WI38 (cell line): ENCODE measurements around the gene TRIM17.
"Not testable (repeated sequence)": the region's sequence is repeated elsewhere in the genome, so short reads cannot be mapped to it uniquely, and the experiment has no call there.

Source experiments
- H3K4me3 ChIP-seq: 2 replicates; pipeline ENCODE4 v1.5.1; 2011; ENCODE audit warnings: low read depth, mild to moderate bottlenecking, control low read depth, low read length
- CTCF ChIP-seq: IDR thresholded peaks from 2 replicates; pipeline ENCODE4 v1.5.1; 2012; ENCODE audit warnings: low read depth, mild to moderate bottlenecking, control low read depth, low read length

TRIM17 gene

GRCh38 chr1:228434689-228435088 is 18.0 kb upstream of the TRIM17 start:
- H3K4me3 ChIP-seq, result no peak overlapping the region
- no peak for TF ChIP-seq CTCF

GRCh38 chr1:228433337-228434053 is 16.8 kb upstream of the TRIM17 start:
- not testable (repeated sequence) for H3K4me3 ChIP-seq

GRCh38 chr1:228430243-228430642 is 13.6 kb upstream of the TRIM17 start:
- TF ChIP-seq CTCF, result no peak
- H3K4me3 ChIP-seq, result no peak overlapping the region

GRCh38 chr1:228429698-228430097 is 13.0 kb upstream of the TRIM17 start:
- no peak for TF ChIP-seq CTCF
- H3K4me3 ChIP-seq, result no peak overlapping the region

- TF ChIP-seq CTCF, result no peak
- H3K4me3 ChIP-seq, result no peak overlapping the region
Measured at GRCh38 chr1:228429007-228429406, 12.3 kb upstream of the TRIM17 start.

GRCh38 chr1:228428412-228428811 is 11.8 kb upstream of the TRIM17 start:
- no peak overlapping the region for H3K4me3 ChIP-seq
- TF ChIP-seq CTCF, result no peak

- no peak for TF ChIP-seq CTCF
- H3K4me3 ChIP-seq, result no peak overlapping the region
Measured at GRCh38 chr1:228426518-228427175, 10.0 kb upstream of the TRIM17 start.
